ENCODE results near the gene GAS7. TPM values are rescaled to one million over a fixed set of nuclear protein-coding genes. Genes with fewer than 3 reads are reported as not detected.
A peak's percentile ranks its signal among the peaks of the same experiment; 100 is the strongest.
"Not testable (repeated sequence)": the region's sequence is repeated elsewhere in the genome, so short reads cannot be mapped to it uniquely, and the experiment has no call there.

GAS7 gene
- total RNA-seq, 2 donors from 2014 or later: 115 to 119 TPM

DNA sequence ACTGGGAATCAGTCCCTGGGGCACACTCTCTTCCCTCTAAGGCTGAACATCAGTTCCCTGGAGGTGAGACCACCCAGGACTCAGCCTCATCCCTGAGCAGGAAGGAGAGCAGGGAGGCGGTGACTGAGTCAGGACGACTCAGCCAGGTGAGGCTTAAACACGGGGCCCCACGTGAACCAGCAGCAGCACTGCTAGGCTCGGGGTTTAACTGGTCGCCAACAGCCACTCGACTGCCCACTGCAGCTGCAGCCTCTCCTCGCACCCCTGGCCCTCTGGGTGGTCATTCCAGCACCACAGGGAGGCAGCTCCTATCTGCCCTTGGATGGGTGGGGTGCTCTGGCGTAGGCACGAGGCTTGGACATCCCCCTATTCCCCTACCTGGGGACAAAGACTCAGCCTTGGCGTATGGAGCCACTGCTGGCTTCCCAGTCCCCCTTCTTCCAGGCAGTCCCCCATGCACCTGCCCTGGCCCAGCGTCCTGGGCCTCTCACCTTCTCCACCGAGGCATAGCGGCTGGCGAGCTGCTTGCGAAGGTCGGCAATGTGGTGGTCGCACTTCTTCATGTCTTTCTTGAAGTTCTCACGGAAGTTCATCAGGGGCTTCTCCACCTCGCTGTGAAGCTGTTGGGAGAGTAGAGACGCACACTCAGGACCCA lies 272.1 kb downstream of the GAS7 start:
- DNase-seq (no peak), ATAC-seq (no peak)
- intact Hi-C loops (cut with DNase I): loop anchor here (5.0 to 10.0 kb wide), 3 partner anchors 191 to 689 kb away; no protein-coding TSS in a partner anchor

DNA sequence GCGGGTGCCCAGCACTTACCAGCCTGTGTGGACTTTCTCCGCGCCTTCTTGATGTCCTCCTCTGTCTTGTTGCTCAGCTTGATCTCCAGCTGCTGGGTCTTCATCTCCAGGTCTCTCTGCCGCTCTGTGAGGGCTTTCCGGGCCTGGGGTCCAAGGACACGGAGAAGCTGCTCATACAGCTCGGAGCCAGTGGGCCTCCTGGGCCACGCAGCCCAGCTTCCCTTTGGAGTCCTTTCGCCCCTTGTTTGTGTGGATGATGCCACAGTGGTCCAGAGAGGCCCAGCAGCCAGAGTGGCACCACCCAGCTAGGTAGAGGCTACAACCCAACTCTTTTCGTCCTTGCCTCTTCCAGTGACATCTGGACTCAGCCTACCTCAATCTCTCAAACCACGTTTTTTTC lies 272.9 kb downstream of the GAS7 start:
- intact Hi-C loops (cut with DNase I): loop anchor here (2.0 to 10.0 kb wide), 4 partner anchors 191 to 689 kb away; no protein-coding TSS in a partner anchor
- no peak for DNase-seq
- peak; percentile 3 to 7 for ATAC-seq

DNA sequence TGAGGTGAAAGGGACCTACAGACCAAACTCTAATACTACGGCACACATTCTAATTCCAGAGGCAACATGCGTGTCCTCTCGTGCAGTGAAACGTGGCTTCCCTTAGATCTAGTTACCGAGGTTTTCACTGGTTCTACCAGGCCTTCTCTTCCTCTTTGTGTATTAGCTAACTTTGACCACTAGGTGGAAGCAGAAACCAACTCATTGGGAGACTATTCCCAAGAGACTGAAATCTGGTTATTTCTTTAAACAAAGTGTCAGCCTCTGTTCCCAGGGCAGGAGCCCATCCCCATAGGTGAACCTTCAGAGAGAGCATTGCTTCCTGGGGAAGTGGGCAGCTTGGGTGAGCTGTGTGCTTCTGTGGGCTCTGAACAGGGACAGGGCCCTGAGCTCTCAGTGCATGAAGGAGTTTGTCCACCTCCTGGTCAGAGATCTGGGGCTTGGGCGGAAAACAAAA lies 273.6 kb downstream of the GAS7 start:
- intact Hi-C loops (cut with DNase I): loop anchor here (2.0 to 10.0 kb wide), 4 partner anchors 190 to 690 kb away; no protein-coding TSS in a partner anchor
- no peak for DNase-seq
- ATAC-seq: peak; percentile 51 to 77

DNA sequence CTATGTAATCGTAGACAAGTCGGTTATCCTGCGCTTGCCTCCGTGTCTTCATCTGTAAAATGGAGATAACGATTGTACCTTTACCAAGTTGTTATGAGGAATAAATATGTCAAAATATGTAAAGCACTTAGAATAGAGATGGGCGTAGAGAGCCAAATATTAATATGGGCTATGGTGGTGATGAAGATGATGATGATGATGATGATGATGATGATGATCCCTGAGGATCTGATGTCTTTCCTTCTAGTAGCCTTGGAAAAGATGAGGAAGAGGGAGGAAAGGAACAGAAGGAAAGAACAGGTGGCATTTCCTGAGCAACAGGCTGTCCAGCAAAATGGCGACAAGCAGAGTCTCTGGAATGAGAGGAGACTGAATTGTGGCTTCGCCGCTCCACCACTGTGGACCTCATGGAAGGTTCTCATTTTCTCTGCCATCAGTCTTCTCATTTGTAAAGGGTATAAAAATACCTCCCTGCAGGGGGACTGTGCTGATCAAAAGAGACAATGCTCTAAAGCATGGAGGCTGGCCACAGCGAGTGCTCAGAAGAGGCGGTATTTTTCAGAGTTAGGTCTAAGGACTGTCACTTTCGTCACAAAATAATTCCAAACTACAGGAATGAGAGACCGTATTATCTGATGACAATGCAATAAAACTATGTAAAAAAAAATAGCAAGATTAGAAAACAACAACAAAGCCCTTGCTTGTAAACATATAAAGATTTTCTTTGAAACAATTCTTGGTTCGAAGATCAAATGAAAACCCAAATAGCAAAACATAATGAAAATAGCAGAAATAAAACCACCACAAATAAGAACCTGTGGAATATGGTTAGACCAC lies 276.2 kb downstream of the GAS7 start:
- intact Hi-C loops (cut with DNase I): loop anchor here in 1 of 2 donors (10.0 kb wide), 2 partner anchors 187 to 693 kb away; no protein-coding TSS in a partner anchor
- ATAC-seq (no peak), DNase-seq (no peak)

DNA sequence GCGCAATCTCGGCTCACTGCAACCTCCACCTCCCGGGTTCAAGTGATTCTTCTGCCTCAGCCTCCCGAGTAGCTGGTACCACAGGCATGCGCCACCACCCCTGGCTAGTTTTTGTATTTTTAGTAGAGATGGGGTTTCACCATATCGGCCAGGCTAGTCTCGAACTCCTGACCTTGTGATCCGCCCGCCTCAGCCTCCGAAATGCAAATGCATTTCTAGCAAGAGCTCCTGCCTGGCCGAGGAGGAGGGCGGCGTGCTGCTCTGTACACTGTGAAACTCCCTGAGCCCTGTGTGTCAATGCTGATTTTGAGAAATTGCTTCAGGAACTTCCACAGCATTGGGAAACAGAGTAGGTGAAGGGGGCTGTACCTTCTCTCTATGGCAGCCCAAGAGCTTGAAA lies 277.2 kb downstream of the GAS7 start:
- not testable (repeated sequence) for ATAC-seq, DNase-seq
- intact Hi-C loops (cut with DNase I): loop anchor here in 1 of 2 donors (10.0 kb wide), 2 partner anchors 186 to 694 kb away; no protein-coding TSS in a partner anchor

DNA sequence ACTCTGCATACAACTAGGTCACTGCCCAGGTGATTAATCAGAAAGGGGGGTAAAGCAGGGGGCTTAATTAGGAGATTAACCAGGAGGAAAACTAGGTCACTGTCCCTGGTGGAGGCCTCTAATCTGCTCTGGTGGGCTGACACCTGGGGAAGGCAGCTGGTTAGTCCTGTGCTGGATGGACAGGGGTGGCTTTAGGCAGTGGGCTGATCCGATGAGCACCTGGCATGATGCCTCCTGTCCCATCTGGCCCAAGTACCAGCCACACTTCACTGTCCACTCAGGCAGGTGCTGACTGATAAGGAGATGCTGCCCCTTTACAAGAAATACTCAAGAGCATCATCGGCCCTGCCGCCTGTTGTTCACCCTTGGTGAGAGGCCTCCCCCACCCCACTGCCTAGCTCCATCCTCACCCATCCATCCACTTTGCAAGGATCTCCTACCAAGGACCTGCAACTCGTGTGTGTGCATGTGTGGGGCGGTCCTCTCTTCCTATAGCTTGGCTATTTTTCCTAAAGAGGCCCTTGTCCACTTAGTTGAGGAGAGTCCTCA lies 279.5 kb downstream of the GAS7 start:
- intact Hi-C loops (cut with DNase I): no loop called here
- DNase-seq (no peak), ATAC-seq (no peak)

DNA sequence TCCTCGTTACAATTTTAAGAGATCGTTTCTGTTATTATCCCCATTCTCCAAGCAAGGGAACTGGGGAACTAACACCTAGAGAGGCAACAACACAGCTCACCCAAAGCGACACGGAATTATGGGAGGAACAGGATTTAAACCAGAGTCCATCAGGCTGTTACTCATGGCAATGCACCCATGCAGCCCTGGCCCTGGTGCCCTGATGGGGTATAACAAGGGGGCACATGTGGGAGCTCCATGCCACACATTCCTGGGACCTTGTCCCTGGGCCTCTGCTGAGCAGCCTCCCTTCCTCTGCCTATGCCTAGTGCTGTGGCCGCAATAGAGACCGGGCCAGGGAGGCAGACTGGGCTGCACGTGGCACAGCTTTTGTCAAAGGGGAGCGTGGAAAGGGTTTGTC lies 280.1 kb downstream of the GAS7 start:
- ATAC-seq (no peak), DNase-seq (no peak)
- intact Hi-C loops (cut with DNase I): no loop called here

DNA sequence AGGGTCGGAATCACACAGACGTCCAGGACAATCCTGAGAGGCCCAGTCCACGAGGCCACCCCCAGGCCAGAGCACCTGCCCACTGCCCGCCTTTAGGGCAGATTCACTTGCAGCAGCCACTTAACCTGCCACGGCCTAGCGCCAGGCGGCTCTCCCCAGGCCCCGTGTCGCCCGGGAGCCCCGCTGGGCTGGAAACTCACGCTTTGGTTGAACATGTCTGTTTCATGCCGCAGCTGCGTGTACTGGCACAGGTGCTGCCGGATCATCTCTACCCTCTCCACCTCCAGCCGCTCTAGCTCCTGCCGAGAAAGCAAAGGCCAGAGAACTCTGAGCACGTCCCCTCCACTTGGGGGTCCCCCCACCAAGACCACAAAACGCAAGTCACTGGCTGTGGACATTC lies 280.6 kb downstream of the GAS7 start:
- DNase-seq (no peak), ATAC-seq (no peak)
- intact Hi-C loops (cut with DNase I): no loop called here

DNA sequence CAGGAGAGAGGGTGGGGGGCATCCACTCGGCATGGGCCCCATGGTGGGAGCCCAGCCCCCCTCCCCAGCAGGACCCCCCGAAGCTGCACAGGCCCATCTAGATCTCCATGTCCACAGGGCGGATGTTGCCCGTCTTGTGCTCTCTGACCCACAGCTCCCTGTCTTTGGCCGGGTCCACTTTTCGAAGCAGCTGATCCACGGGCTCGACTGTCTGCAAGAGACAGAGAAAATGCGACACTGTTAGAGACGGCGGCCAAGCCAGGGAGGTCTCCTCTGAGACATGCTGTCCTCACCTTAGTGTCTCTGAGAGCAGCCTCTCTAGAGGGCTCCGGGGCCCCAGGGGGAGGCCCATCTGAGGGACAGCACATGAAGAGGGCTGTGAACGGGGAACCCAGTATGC lies 281.3 kb downstream of the GAS7 start:
- no peak for ATAC-seq

DNA sequence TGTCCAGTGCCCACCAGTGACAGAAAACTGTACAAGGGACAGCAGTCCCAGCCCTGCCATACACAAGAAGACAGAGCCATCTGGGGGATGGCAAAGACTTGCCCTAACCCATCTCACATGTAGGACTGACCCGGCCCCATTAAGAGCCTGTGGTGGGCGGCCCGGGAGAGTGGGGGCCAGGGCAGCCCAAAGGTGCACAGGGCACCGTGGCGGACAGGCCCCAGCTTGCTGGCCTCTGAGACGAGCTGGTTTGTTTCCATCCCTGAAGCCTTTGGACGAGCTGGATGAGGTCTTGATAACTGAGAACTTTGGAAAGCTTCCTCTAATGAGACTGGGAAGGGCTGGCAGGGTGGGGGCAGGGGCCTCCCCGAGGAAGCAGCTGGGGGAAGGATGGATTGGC lies 282.3 kb downstream of the GAS7 start:
- intact Hi-C loops (cut with DNase I): no loop called here
- DNase-seq (no peak), ATAC-seq (no peak)

More for the DNA sequence above, 281.3 kb downstream of the GAS7 start:
- intact Hi-C loops (cut with DNase I): no loop called here
- no peak for DNase-seq

DNA sequence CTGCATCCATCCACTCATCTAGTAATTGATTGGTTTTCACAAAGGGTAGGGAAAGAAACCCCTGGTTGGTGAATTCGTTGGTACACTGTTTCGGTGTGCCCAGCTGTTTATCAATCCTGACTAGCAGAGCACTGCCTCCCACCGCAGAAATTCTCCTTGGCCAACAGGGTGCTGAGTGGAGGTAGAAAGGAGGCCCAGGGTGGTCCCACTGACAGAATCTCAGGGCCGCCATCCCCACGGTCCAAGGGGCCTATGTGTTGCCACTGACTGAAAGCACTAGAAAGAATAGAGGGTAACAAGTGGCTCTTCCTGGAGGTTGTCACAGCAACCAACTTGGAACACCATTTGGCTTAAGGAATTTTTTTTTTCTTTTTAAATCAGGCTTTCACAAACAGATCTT lies 284.9 kb downstream of the GAS7 start:
- ATAC-seq: no peak
- intact Hi-C loops (cut with DNase I): no loop called here

DNA sequence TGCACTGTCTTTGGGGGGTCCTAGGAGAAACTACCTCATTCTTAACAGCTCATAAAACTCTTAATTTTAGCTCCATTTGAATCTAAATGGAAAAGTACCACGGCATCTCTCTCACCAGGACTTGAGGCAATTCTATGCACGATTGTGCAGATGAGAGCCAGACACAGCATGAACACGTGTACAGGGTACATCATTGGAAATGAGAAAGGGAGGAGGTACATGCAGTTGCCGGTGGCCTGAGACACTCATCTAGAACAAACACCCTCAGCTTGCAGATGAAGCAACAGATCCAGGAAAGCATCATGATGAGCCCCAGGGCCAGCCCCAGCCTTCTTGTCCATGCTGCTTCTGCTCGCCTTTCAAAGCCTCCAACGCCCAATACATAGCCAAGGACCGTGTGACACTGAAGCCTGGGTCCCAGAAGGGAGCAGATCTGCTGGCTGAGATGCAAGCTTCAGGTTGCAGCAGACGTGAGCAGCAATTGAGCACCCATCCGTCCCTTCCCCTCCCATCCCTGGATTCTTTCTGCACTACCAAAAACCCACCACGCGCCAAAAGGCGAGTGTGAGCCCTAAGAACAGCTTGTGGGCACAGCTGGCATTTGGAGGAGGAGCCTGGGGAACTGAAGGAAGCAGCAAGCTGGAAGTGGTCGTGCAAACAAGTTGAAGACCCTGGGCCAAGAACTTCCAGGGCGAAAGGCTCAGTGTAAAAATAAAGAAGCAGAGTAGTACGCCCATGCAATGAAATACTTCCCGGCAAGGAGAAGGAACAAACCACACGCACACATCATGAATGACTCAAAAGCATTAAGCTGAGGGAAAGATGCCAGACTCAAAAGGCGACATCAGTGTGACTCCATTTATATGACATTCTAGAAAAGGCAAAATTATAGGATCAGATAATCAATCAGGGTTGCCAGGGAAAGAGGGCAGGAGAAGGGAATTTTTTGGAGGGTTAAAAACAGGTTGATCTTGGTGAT lies 286.0 kb downstream of the GAS7 start:
- DNase-seq: no peak
- intact Hi-C loops (cut with DNase I): no loop called here
- no peak for ATAC-seq

More for the DNA sequence above, 284.9 kb downstream of the GAS7 start:
- DNase-seq: no peak

DNA sequence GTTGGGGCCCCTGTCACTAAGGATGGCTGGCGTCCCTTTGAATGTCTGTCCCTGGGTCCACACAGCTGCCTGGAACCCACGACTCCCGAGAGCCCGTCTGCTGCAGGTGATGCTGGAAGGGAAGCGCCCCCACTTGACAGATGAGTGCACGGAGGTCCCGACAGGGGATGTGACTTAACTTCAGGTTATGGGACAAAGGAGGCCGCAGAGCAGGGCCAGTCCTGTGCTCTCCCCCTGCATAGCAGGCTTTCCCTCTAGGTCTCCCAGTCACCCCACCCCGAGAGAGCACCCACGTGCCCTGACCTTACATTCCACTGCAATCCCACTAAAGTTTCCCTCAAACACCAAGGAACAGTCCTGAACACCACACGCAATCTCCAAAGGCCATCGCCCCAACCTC lies 287.3 kb downstream of the GAS7 start:
- intact Hi-C loops (cut with DNase I): no loop called here
- ATAC-seq (no peak), DNase-seq (no peak)

DNA sequence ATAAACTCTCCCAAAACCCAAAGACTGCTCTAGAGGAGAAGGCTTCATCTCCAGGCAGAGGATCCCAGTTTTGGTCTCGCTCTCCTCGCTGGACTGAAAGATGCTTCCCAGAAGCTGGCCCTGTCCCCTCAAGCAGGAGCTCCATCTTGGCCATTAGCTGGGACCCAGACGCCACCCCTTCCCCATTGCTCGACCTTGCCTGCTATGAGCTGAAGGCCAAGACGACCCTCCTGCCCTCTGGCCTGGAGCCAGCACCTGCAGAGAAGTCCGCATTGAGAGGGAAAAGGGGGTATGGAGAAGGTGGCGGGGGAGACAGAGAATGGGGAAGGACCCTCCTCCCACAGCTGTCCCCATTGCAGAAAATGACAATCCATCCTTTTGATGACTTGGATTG lies 289.8 kb downstream of the GAS7 start:
- DNase-seq: no peak
- intact Hi-C loops (cut with DNase I): no loop called here
- no peak for ATAC-seq

DNA sequence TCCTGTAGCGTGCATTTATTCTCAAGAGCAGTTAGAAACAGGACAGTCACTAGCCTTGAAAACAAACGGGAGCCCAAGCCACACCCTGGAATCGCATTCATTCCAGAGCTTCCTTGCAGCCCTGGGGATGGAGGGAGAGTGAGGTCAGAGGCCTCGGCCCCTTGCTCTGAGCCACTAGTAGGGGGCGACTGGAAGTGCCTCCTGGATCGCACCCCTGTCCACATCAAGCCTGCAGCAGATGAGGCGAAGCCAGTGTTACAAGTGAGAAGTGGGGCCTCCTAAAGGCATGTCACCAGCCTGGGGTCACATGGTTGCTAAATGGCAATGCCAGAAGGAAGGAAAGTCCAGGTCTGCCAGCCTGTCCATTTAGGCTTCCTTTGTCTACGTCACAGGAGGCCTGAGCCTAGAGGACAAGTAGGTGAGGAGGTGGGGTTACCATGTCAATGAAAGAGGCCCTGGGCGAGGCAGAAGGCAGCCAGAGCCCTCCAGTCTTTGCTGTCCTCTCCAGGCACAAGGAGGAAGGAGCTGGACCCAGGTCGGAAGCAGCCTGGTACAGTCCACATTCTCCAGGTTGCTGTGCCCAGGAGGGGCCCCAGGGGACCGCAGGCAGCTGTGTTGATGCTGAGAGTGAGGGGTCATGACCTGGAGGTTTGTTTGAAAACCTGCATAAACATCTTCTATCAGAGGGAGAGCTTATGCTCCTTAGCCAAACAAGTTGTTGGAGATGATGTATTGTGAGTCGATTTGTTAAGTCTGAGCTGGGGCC lies 290.3 kb downstream of the GAS7 start:
- intact Hi-C loops (cut with DNase I): no loop called here
- ATAC-seq (peak in 1 of 2 donors; percentile 3), DNase-seq (no peak)

DNA sequence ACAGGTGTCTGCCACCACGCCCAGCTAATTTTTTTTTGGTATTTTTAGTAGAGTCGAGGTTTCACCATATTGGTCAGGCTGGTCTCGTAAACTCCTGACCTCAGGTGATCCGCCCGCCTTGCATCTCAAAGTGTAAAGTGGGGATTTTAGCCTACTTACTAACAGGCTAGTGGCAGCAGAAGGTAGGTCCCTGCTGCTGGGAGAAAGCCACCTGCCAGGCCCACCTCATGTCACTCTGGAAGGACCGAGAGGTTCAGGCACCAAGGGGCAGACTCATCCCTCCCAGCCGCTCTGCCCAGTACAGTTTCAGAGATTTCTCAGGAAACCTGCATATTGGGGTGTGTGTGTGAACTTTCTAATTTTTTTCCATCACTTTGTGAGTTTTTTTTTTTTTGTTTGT lies 291.3 kb downstream of the GAS7 start:
- intact Hi-C loops (cut with DNase I): no loop called here
- DNase-seq (no peak), ATAC-seq (no peak)

DNA sequence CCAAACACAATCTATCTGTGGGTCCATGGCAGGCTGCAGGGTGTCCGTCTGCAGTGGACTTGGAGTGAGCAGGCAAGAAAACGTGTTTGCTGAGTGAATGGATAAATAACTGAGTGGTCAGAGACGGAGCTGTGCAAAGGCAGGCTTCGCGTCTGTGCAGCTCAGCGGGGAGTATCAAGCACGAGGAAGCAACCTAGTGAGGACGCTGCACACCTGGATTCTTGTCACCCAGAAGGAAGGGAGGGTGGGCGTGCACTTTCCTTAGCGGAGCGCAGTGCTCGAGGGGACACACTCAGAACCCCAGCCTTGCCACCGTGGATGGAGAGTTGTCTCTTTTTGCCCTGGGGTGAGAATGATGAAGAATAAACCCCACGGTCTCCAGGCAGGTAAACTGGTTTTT lies 291.8 kb downstream of the GAS7 start:
- ATAC-seq (no peak), DNase-seq (no peak)
- intact Hi-C loops (cut with DNase I): no loop called here

DNA sequence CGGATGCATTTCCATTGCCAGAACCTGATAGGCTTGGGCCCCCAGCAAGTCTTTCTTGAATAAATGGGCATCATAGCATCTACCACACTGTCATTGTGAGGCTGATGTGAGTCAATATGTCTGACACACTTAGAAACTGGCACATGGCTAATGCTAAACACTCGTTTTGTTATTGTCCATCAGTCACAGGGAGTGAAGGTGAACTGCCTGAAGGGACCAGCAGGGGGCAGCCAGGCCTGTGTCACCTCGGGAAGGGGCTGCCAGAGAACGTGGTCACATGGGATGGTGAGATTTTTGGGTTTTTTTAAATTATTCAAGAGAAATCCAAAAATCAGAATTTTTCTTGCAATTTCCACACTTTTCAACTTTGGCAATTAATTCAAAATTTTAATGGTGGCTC lies 292.5 kb downstream of the GAS7 start:
- DNase-seq (peak; percentile 67), ATAC-seq (peak; percentile 27 to 35)
- intact Hi-C loops (cut with DNase I): no loop called here

Data from left cardiac atrium (tissue), 4 donors.